DND-41 (cell line): ENCODE measurements around the gene TIRAP.

Experiments
- ATAC-seq: fragments of 200-7000 bp; cut with Tn5 transposase; 3 replicates; pipeline ENCODE4 v1.9.1; 2021; ENCODE audit warnings: low read depth; ENCODE audit not compliant: insufficient read depth
- DNase-seq: peaks from one replicate; pipeline ENCODE4 v3.0.0-alpha.2; 2020
- H2AFZ ChIP-seq: 2 replicates; pipeline ENCODE4 v1.6.0; 2012; ENCODE audit warnings: low read depth, low read length
- H3K27ac ChIP-seq: 2 replicates; pipeline ENCODE4 v1.5.1; 2012; ENCODE audit warnings: low read length, inconsistent platforms
- H3K27me3 ChIP-seq: fragments of 200-600 bp; sonication (generic); 2 replicates; pipeline ENCODE4 v1.6.0; 2012; ENCODE audit warnings: low read length, mild to moderate bottlenecking, inconsistent platforms; ENCODE audit not compliant: insufficient read depth, poor library complexity
- H3K36me3 ChIP-seq: 2 replicates; pipeline ENCODE4 v1.5.1; 2012; ENCODE audit warnings: low read length, inconsistent platforms; ENCODE audit not compliant: insufficient read depth
- H3K4me1 ChIP-seq: 2 replicates; pipeline ENCODE4 v1.5.1; 2012; ENCODE audit warnings: mild to moderate bottlenecking, low read length; ENCODE audit not compliant: insufficient read depth
- H3K4me2 ChIP-seq: 2 replicates; pipeline ENCODE4 v1.6.0; 2012; ENCODE audit warnings: mild to moderate bottlenecking, moderate library complexity, low read length, inconsistent platforms; ENCODE audit not compliant: insufficient read depth
- H3K4me3 ChIP-seq, 2 experiments: fragments of 200-600 bp in 1 of 2; shearing (Covaris generic) in 1 of 2; 2 replicates each; pipeline ENCODE4 v1.5.1; 2012 to 2016; ENCODE audit warnings: inconsistent platforms in 2 of 2, low read length in 2 of 2, mild to moderate bottlenecking in 2 of 2, low read depth in 1 of 2, moderate library complexity in 1 of 2
- H3K79me2 ChIP-seq: 2 replicates; pipeline ENCODE4 v1.6.0; 2012; ENCODE audit warnings: low read length, inconsistent platforms; ENCODE audit not compliant: insufficient read depth
- H3K9ac ChIP-seq: 2 replicates; pipeline ENCODE4 v1.6.0; 2012; ENCODE audit warnings: low read depth, mild to moderate bottlenecking, inconsistent platforms, low read length, moderate library complexity
- H3K9me3 ChIP-seq: 2 replicates; pipeline ENCODE4 v1.5.1; 2012; ENCODE audit warnings: low read length, moderate library complexity, mild to moderate bottlenecking, inconsistent platforms; ENCODE audit not compliant: insufficient read depth, severe bottlenecking
- H4K20me1 ChIP-seq: 2 replicates; pipeline ENCODE4 v1.6.0; 2012; ENCODE audit warnings: low read length; ENCODE audit not compliant: insufficient read depth
- CTCF ChIP-seq: IDR thresholded peaks from 2 replicates; pipeline ENCODE4 v1.5.1; 2012; ENCODE audit warnings: borderline replicate concordance, low read length, moderate library complexity, mild to moderate bottlenecking; ENCODE audit not compliant: poor library complexity, severe bottlenecking; ENCODE audit errors: extremely low read depth
- EZH2 ChIP-seq: IDR thresholded peaks from 3 replicates; pipeline ENCODE4 v1.6.1; 2012; ENCODE audit warnings: borderline replicate concordance, low read depth, mild to moderate bottlenecking, moderate library complexity, low read length, inconsistent platforms; ENCODE audit not compliant: severe bottlenecking

TIRAP gene

DNA sequence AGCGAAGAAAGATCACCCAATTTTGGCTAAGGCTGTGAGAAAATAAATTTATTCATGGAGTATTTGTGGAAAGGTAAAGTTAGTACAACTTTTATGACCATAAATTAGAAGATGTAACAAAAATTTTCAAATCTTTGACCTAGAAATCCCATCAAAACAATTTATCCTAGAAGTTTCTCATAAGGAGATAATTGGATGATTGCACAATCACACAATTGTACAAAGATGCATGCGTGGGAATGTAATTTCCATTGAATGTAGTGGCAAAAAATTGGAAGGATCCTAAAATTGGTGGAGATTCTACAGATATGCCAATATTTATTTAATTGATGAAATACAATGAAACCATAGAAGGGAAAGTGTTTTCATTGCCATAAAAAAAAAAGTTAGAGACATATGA, 25.7 kb upstream of the TIRAP start:
- H3K36me3 ChIP-seq: peaks cover 54% of the 10 kb centered on the region
- no peak overlapping the region for H3K9ac ChIP-seq
- no peaks in the 10 kb centered on the region for H3K9me3 ChIP-seq
- no peaks in the 10 kb centered on the region for H3K79me2 ChIP-seq
- ATAC-seq (no peak), DNase-seq (no peak)
- H4K20me1 ChIP-seq: no peaks in the 10 kb centered on the region
- no peak for TF ChIP-seq CTCF
- TF ChIP-seq EZH2: no peak
- no peak overlapping the region for H3K4me3 ChIP-seq
- no peak overlapping the region for H2AFZ ChIP-seq
- H3K27me3 ChIP-seq: no peaks in the 10 kb centered on the region
- H3K4me1 ChIP-seq: no peaks in the 10 kb centered on the region
- no peak overlapping the region for H3K4me2 ChIP-seq
- no peak overlapping the region for H3K27ac ChIP-seq

GRCh38 chr11:126257764-126258163, 25.1 kb upstream of the TIRAP start:
- Histone ChIP-seq H4K20me1 (no peaks in the 10 kb centered on the region), H3K27ac (no peak overlapping the region), H3K79me2 (no peaks in the 10 kb centered on the region), H3K9ac (no peak overlapping the region), H2AFZ (no peak overlapping the region), H3K36me3 (peaks cover 56% of the 10 kb centered on the region), H3K4me2 (no peak overlapping the region), H3K27me3 (no peaks in the 10 kb centered on the region), H3K4me3 (no peak overlapping the region), H3K4me1 (no peaks in the 10 kb centered on the region), H3K9me3 (no peaks in the 10 kb centered on the region)
- no peak for TF ChIP-seq EZH2
- TF ChIP-seq CTCF: no peak
- ATAC-seq (no peak), DNase-seq (no peak)

GRCh38 chr11:126262216-126262615, 20.7 kb upstream of the TIRAP start:
- no peak overlapping the region for H3K4me3 ChIP-seq
- H3K79me2 ChIP-seq: peaks cover 15% of the 10 kb centered on the region
- no peak overlapping the region for H2AFZ ChIP-seq
- no peak overlapping the region for H3K4me2 ChIP-seq
- no peak for TF ChIP-seq CTCF
- TF ChIP-seq EZH2: no peak
- H3K27me3 ChIP-seq: no peaks in the 10 kb centered on the region
- H3K9me3 ChIP-seq: no peaks in the 10 kb centered on the region
- peaks cover 11% of the 10 kb centered on the region for H3K4me1 ChIP-seq
- H3K9ac ChIP-seq: no peak overlapping the region
- DNase-seq (no peak), ATAC-seq (no peak)
- peaks cover 4% of the 10 kb centered on the region; the same call in 1 of the 2 replicates for H4K20me1 ChIP-seq
- H3K27ac ChIP-seq: no peak overlapping the region
- H3K36me3 ChIP-seq: peaks cover 64% of the 10 kb centered on the region

DNA sequence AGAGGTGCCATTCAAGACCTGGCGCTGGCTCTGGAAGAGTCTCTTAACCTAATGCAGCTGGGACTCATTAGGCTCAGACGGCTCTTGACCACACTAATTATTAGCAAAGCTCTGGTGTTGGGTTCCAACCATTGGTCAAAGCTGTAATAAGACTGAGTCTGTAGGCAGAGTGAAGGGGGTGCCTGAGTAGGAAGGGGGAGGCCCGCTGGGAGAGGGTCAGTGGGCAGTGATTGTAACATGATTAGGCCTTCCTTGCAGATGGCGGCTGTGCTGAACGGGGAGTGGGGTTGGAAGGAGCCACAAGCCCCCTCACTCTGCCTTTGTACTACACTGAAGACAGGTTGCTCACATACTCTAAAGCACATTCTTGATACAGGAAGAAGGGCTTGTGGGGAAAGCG, 19.4 kb upstream of the TIRAP start:
- TF ChIP-seq CTCF: no peak
- TF ChIP-seq EZH2: no peak
- H4K20me1 ChIP-seq: peaks cover 4% of the 10 kb centered on the region; the same call in 1 of the 2 replicates
- peaks cover 61% of the 10 kb centered on the region for H3K36me3 ChIP-seq

More for the DNA sequence above, 19.4 kb upstream of the TIRAP start:
- no peaks in the 10 kb centered on the region for H3K9me3 ChIP-seq
- peaks cover 19% of the 10 kb centered on the region for H3K4me1 ChIP-seq
- H3K27me3 ChIP-seq: no peaks in the 10 kb centered on the region
- H2AFZ ChIP-seq: no peak overlapping the region
- no peak for DNase-seq
- H3K27ac ChIP-seq: no peak overlapping the region
- no peak overlapping the region for H3K4me3 ChIP-seq
- ATAC-seq: no peak
- peaks cover 28% of the 10 kb centered on the region for H3K79me2 ChIP-seq
- no peak overlapping the region for H3K4me2 ChIP-seq
- no peak overlapping the region for H3K9ac ChIP-seq
